HCT116 (cell line): ENCODE results near the gene SH3GL3. TPM values are rescaled to one million over a fixed set of nuclear protein-coding genes. Genes with fewer than 3 reads are reported as not detected.

Source experiments
- ATAC-seq: fragments of 200-7000 bp; cut with Tn5 transposase; 2 replicates; pipeline ENCODE4 v1.9.1; 2020; ENCODE audit warnings: mild to moderate bottlenecking, moderate library complexity
- BruUV-seq: library from RNA; stranded (reverse); fragments of 400-500 nt; replicated peaks from 2 replicates; lab custom pipeline; 2021; lab: Mats Ljungman, UMichigan
- CTCF ChIA-PET: fragments of 300-600 bp; sonication (Branson Sonifier 250); formaldehyde crosslinking; loops from one replicate; lab custom pipeline; 2021; ENCODE audit warnings: antibody characterized with exemption; lab: Charles Lee
- POLR2A ChIA-PET: fragments of 300-600, 350-600 bp; sonication (Branson Sonifier 250); formaldehyde crosslinking; loops from one replicate; lab custom pipeline; 2021; ENCODE audit warnings: antibody characterized with exemption; lab: Charles Lee
- RAD21 ChIA-PET, 2 experiments: fragments of 300-600 bp; sonication (Branson Sonifier 250); formaldehyde crosslinking; loops; one replicate each; lab custom pipeline; 2023; ENCODE audit warnings: low total read pairs in 2 of 2; ENCODE audit not compliant: uncharacterized antibody in 2 of 2, unreplicated experiment in 2 of 2, low non-redundant PET in 1 of 2; lab: Charles Lee
- DNase-seq: peaks from one replicate; pipeline ENCODE4 v3.0.0-alpha.2; 2010; ENCODE audit warnings: low read depth, low spot score
- H2AFZ ChIP-seq: fragments of 200-600 bp; shearing (Covaris generic), sonication (generic); 2 replicates; pipeline ENCODE4 v1.6.1; 2017; ENCODE audit warnings: low read depth, mixed run types, mixed read lengths, antibody characterized with exemption, low read length; ENCODE audit not compliant: poor library complexity, severe bottlenecking
- H3K27ac ChIP-seq: 2 replicates; pipeline ENCODE4 v1.5.1; 2012; ENCODE audit warnings: low read depth, low read length
- H3K27me3 ChIP-seq: fragments of 200-600 bp; sonication (generic); 2 replicates; pipeline ENCODE4 v1.6.1; 2016; ENCODE audit warnings: mixed run types, low read length, mixed read lengths; ENCODE audit not compliant: insufficient read depth
- H3K36me3 ChIP-seq, 2 experiments: fragments of 200-500 bp in 1 of 2; fragments of 200-600 bp in 1 of 2; sonication (Bioruptor generic) in 1 of 2; sonication (generic) in 1 of 2; 2 replicates each; pipeline versions ENCODE4 v1.5.1 to v1.6.1; 2014 to 2016; ENCODE audit warnings: low read length in 2 of 2, inconsistent platforms in 1 of 2, mixed read lengths in 1 of 2, mixed run types in 1 of 2; ENCODE audit not compliant: insufficient read depth in 2 of 2, control insufficient read depth in 1 of 2
- H3K4me1 ChIP-seq, 2 experiments: fragments of 200-600 bp in 1 of 2; sonication (generic) in 1 of 2; 2 replicates each; pipeline versions ENCODE4 v1.5.1 to v1.6.1; 2012 to 2017; ENCODE audit warnings: low read length in 2 of 2, inconsistent platforms in 1 of 2, mild to moderate bottlenecking in 1 of 2, mixed read lengths in 1 of 2, mixed run types in 1 of 2, moderate library complexity in 1 of 2; ENCODE audit not compliant: insufficient read depth in 2 of 2, control insufficient read depth in 1 of 2
- H3K4me2 ChIP-seq: fragments of 200-600 bp; sonication (generic); 2 replicates; pipeline ENCODE4 v1.6.1; 2017; ENCODE audit warnings: mixed run types, low read length, mixed read lengths
- H3K4me3 ChIP-seq, 2 experiments: fragments of 200-600 bp in 1 of 2; sonication (generic) in 1 of 2; replicated peaks in 1 of 2; 2 replicates each; pipeline ENCODE4 v1.5.1; 2011 to 2016; ENCODE audit warnings: low read length in 2 of 2, control low read depth in 1 of 2, low read depth in 1 of 2, mild to moderate bottlenecking in 1 of 2, mixed read lengths in 1 of 2, mixed run types in 1 of 2
- H3K79me2 ChIP-seq: fragments of 200-600 bp; sonication (generic); 2 replicates; pipeline ENCODE4 v1.6.1; 2017; ENCODE audit warnings: mild to moderate bottlenecking, mixed run types, low read length, moderate library complexity, mixed read lengths; ENCODE audit not compliant: insufficient read depth
- H3K9ac ChIP-seq: fragments of 200-600 bp; sonication (generic); 2 replicates; pipeline ENCODE4 v1.6.1; 2016; ENCODE audit warnings: low read length, mixed read lengths
- H3K9me2 ChIP-seq: fragments of 200-600 bp; sonication (generic), shearing (Covaris generic); 2 replicates; pipeline ENCODE4 v1.6.1; 2017; ENCODE audit warnings: mixed run types, mild to moderate bottlenecking, moderate library complexity; ENCODE audit not compliant: insufficient read depth
- H3K9me3 ChIP-seq, 2 experiments: fragments of 200-500 bp in 1 of 2; fragments of 200-600 bp in 1 of 2; sonication (Bioruptor generic) in 1 of 2; sonication (generic) in 1 of 2; 2 replicates each; pipeline ENCODE4 v1.6.1; 2014 to 2017; ENCODE audit warnings: low read length in 2 of 2, mixed read lengths in 2 of 2, inconsistent platforms in 1 of 2, low read depth in 1 of 2, mild to moderate bottlenecking in 1 of 2, mixed run types in 1 of 2, moderate library complexity in 1 of 2; ENCODE audit not compliant: control insufficient read depth in 1 of 2, insufficient read depth in 1 of 2
- H4K20me1 ChIP-seq: fragments of 200-600 bp; sonication (generic), shearing (Covaris generic); 2 replicates; pipeline ENCODE4 v1.6.1; 2017; ENCODE audit warnings: mixed run types, mild to moderate bottlenecking, moderate library complexity; ENCODE audit not compliant: insufficient read depth
- CEBPB ChIP-seq: IDR thresholded peaks from 2 replicates; pipeline ENCODE4 v1.6.1; 2012; ENCODE audit warnings: low read depth
- EGR1 ChIP-seq: IDR thresholded peaks from 2 replicates; pipeline ENCODE4 v1.6.1; 2012; ENCODE audit warnings: low read depth
- ELF1 ChIP-seq: IDR thresholded peaks from 2 replicates; pipeline ENCODE4 v1.6.1; 2012; ENCODE audit warnings: low read depth, borderline replicate concordance
- EZH2 ChIP-seq: fragments of 200-600 bp; sonication (generic); IDR thresholded peaks from 2 replicates; pipeline ENCODE4 v1.6.1; 2017; ENCODE audit warnings: antibody characterized with exemption, mixed run types
- EZH2phosphoT487 ChIP-seq: fragments of 200-600 bp; IDR thresholded peaks from 2 replicates; pipeline ENCODE4 v1.6.1; 2018; ENCODE audit warnings: antibody characterized with exemption, borderline replicate concordance
- FOSL1 ChIP-seq: IDR thresholded peaks from 2 replicates; pipeline ENCODE4 v1.6.1; 2012; ENCODE audit warnings: low read depth
- JUND ChIP-seq: IDR thresholded peaks from 2 replicates; pipeline ENCODE4 v1.6.1; 2012
- RAD21 ChIP-seq: IDR thresholded peaks from 2 replicates; pipeline ENCODE4 v1.6.1; 2012; ENCODE audit warnings: low read depth, mild to moderate bottlenecking
- SIN3A ChIP-seq: IDR thresholded peaks from 2 replicates; pipeline ENCODE4 v1.6.1; 2012; ENCODE audit warnings: low read depth
- SP1 ChIP-seq: IDR thresholded peaks from 2 replicates; pipeline ENCODE4 v1.6.1; 2012; ENCODE audit warnings: low read depth
- SRF ChIP-seq: IDR thresholded peaks from 2 replicates; pipeline ENCODE4 v1.6.1; 2012; ENCODE audit warnings: low read depth
- ZFX ChIP-seq: fragments of 450-650 bp; IDR thresholded peaks from 2 replicates; pipeline ENCODE4 v1.6.1; 2017
- ZNF274 ChIP-seq: fragments of 200-500 bp; sonication (Bioruptor generic); IDR thresholded peaks from 2 replicates; pipeline ENCODE4 v1.6.1; 2014; ENCODE audit warnings: mild to moderate bottlenecking, low read depth, low read length, inconsistent platforms
- intact Hi-C: fragments of 100-400 bp; cut with micrococcal nuclease; formaldehyde crosslinking; loops from 2 replicates; pipeline ENCODE4 v1.10.0; 2022
- total RNA-seq: library from RNA; stranded (reverse); gene quantifications from one replicate; pipeline ENCODE4 v1.2.1, GENCODE V29; 2021; ENCODE audit not compliant: unreplicated experiment
- TF ChIP-seq, protein P1 (sequence below): IDR thresholded peaks from 2 replicates; pipeline ENCODE4 v1.6.1; 2012
- TF ChIP-seq, protein P2 (sequence below): IDR thresholded peaks from 2 replicates; pipeline ENCODE4 v1.6.1; 2011; ENCODE audit warnings: mild to moderate bottlenecking, low read length, moderate library complexity; ENCODE audit not compliant: insufficient replicate concordance; ENCODE audit errors: extremely low read depth
- TF ChIP-seq, protein P3 (sequence below): IDR thresholded peaks from 2 replicates; pipeline ENCODE4 v1.6.1; 2012; ENCODE audit warnings: low read depth

Gene SH3GL3
- total RNA-seq, 1 experiment from 2014 or later, result 1.3 TPM

DNA sequence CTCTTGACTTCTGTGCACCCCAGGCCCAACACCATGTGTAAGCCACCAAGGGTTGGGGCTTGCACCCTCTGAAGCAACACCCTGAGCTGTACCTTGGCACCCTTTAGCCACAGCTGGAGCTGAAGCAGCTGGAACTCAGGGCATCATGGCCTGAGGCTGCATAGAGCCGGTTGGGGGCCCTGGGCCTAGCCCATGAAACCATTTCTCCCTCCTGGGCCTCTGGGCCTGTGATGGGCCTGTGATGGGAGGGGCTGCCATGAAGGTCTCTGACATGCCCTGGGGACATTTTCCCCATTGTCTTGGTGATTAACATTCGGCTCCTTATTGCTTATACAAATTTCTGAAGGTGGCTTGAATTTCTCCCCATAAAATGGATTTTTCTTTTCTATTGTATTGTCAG lies 184.4 kb downstream of the SH3GL3 start:
- no peaks in the 10 kb centered on the region for H3K79me2 ChIP-seq
- no peak for ATAC-seq
- no peak overlapping the region for H3K27ac ChIP-seq
- no peaks in the 10 kb centered on the region for H3K4me1 ChIP-seq
- H4K20me1 ChIP-seq, result no peaks in the 10 kb centered on the region
- H3K9ac ChIP-seq, result no peak overlapping the region
- no peak for DNase-seq
- H3K27me3 ChIP-seq, result no peaks in the 10 kb centered on the region
- BruUV-seq, result no TSS peak
- H3K9me3 ChIP-seq, result no peaks in the 10 kb centered on the region
- H2AFZ ChIP-seq, result no peak overlapping the region
- intact Hi-C loops, result no loop called here
- TF ChIP-seq, protein P1, sequence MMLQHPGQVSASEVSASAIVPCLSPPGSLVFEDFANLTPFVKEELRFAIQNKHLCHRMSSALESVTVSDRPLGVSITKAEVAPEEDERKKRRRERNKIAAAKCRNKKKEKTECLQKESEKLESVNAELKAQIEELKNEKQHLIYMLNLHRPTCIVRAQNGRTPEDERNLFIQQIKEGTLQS, result no peak
- TF ChIP-seq EGR1, result no peak
- TF ChIP-seq SRF, result no peak
- TF ChIP-seq, protein P2, sequence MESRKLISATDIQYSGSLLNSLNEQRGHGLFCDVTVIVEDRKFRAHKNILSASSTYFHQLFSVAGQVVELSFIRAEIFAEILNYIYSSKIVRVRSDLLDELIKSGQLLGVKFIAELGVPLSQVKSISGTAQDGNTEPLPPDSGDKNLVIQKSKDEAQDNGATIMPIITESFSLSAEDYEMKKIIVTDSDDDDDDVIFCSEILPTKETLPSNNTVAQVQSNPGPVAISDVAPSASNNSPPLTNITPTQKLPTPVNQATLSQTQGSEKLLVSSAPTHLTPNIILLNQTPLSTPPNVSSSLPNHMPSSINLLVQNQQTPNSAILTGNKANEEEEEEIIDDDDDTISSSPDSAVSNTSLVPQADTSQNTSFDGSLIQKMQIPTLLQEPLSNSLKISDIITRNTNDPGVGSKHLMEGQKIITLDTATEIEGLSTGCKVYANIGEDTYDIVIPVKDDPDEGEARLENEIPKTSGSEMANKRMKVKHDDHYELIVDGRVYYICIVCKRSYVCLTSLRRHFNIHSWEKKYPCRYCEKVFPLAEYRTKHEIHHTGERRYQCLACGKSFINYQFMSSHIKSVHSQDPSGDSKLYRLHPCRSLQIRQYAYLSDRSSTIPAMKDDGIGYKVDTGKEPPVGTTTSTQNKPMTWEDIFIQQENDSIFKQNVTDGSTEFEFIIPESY, result no peak
- no peak for TF ChIP-seq EZH2phosphoT487
- H3K9me2 ChIP-seq, result no peaks in the 10 kb centered on the region
- no peak overlapping the region for H3K4me2 ChIP-seq
- no peaks in the 10 kb centered on the region for H3K36me3 ChIP-seq
- ChIA-PET POLR2A (no interaction called here), CTCF (no interaction called here), RAD21 (no interaction called here)
- no peak overlapping the region for H3K4me3 ChIP-seq

DNA sequence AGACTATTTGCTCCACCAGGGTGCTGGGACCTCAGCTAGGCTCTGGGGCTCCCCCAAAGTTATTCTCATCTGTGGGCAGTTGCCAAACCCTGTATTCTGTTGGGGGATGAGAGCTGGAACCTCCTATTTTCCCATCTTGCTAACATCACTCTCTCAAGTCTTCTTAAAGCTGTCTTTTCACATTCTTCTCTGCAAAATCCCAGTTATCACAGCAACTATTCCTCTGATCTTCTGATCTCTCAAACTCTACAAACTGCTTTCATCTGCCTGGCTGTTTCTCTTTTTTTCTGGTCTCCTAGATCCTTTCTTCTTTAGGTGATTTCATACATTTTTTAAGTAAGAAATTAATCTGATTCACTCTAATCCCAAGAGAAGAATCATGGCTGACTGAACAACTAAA lies 196.1 kb downstream of the SH3GL3 start:
- no TSS peak for BruUV-seq
- H4K20me1 ChIP-seq, result no peaks in the 10 kb centered on the region
- ChIA-PET CTCF (no interaction called here), RAD21 (no interaction called here), POLR2A (no interaction called here)
- no peak overlapping the region for H3K4me3 ChIP-seq
- ATAC-seq, result no peak
- no peak overlapping the region for H3K9ac ChIP-seq
- intact Hi-C loops, result no loop called here
- H3K4me2 ChIP-seq, result no peak overlapping the region
- H3K9me2 ChIP-seq, result no peaks in the 10 kb centered on the region
- no peaks in the 10 kb centered on the region for H3K36me3 ChIP-seq
- no peak overlapping the region for H2AFZ ChIP-seq
- H3K27ac ChIP-seq, result no peak overlapping the region
- H3K9me3 ChIP-seq, result no peaks in the 10 kb centered on the region
- no peaks in the 10 kb centered on the region for H3K4me1 ChIP-seq
- no peak for DNase-seq
- no peaks in the 10 kb centered on the region for H3K79me2 ChIP-seq
- H3K27me3 ChIP-seq, result peaks cover 4% of the 10 kb centered on the region; the same call in 1 of the 2 replicates
- TF ChIP-seq SIN3A (no peak), CEBPB (no peak), ZNF274 (no peak), FOSL1 (no peak), ELF1 (no peak), EZH2 (no peak), RAD21 (no peak), SP1 (no peak), SRF (no peak), ZFX (no peak), JUND (no peak)
- TF ChIP-seq, protein P3, sequence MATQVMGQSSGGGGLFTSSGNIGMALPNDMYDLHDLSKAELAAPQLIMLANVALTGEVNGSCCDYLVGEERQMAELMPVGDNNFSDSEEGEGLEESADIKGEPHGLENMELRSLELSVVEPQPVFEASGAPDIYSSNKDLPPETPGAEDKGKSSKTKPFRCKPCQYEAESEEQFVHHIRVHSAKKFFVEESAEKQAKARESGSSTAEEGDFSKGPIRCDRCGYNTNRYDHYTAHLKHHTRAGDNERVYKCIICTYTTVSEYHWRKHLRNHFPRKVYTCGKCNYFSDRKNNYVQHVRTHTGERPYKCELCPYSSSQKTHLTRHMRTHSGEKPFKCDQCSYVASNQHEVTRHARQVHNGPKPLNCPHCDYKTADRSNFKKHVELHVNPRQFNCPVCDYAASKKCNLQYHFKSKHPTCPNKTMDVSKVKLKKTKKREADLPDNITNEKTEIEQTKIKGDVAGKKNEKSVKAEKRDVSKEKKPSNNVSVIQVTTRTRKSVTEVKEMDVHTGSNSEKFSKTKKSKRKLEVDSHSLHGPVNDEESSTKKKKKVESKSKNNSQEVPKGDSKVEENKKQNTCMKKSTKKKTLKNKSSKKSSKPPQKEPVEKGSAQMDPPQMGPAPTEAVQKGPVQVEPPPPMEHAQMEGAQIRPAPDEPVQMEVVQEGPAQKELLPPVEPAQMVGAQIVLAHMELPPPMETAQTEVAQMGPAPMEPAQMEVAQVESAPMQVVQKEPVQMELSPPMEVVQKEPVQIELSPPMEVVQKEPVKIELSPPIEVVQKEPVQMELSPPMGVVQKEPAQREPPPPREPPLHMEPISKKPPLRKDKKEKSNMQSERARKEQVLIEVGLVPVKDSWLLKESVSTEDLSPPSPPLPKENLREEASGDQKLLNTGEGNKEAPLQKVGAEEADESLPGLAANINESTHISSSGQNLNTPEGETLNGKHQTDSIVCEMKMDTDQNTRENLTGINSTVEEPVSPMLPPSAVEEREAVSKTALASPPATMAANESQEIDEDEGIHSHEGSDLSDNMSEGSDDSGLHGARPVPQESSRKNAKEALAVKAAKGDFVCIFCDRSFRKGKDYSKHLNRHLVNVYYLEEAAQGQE, result no peak
